ENCODE data around the gene SPON1. TPM values are rescaled to one million over a fixed set of nuclear protein-coding genes. Genes with fewer than 3 reads are reported as not detected.
A peak's percentile ranks its signal among the peaks of the same experiment; 100 is the strongest.

The SPON1 gene
- total and polyA plus RNA-seq, 10 of the 15 experiments (the other 5 are each of a cell fraction or from before 2014, with no cell fraction given): 0.13 to 1.1 (median 0.18) TPM; not detected in 5

GRCh38 chr11:14308114-14308896, 345.8 kb downstream of the SPON1 start:
- no peak overlapping the region for H3K9ac ChIP-seq (ENCODE audit: control insufficient read depth, insufficient read depth, low read length)
- H3K36me3 ChIP-seq (ENCODE audit: control insufficient read depth in 2 of 2, insufficient read depth in 2 of 2, low read length in 1 of 2): no peaks in the 10 kb centered on the region
- ChIA-PET CTCF (interaction anchor here (0.6 to 15.6 kb wide), 32 partner anchors 8 to 192 kb away, joined by 3 to 271 read pairs (median 5); partner anchors contain the start of gene COPB1), RAD21 (ENCODE audit: unreplicated experiment) (interaction anchor here (0.6 to 2.8 kb wide), 29 partner anchors 8 to 465 kb away, joined by 3 to 26 read pairs (median 5); no protein-coding TSS in a partner anchor), POLR2A (interaction anchor here (0.6 to 2.5 kb wide), 8 partner anchors 12 to 640 kb away, joined by 3 to 8 read pairs (median 4); partner anchors contain the start of gene FAR1), SMC1A (ENCODE audit: uncharacterized antibody, unreplicated experiment) (interaction anchor here (0.6 to 8.2 kb wide), 32 partner anchors 6 to 352 kb away, joined by 3 to 53 read pairs (median 6); partner anchors contain the start of gene RRAS2)
- H3K4me1 ChIP-seq (ENCODE audit: control insufficient read depth, insufficient read depth, low read length): peaks cover 49% of the 10 kb centered on the region
- H3K79me2 ChIP-seq (ENCODE audit: control insufficient read depth, insufficient read depth, low read length): peaks cover 81% of the 10 kb centered on the region
- H3K27me3 ChIP-seq (replicated peaks in 1 of 2; ENCODE audit: control insufficient read depth in 2 of 2, insufficient read depth in 2 of 2, low read length in 1 of 2): no peaks in the 10 kb centered on the region
- ATAC-seq (peak; percentile 64), FAIRE-seq (peak; percentile 7), DNase-seq (ENCODE audit: low read depth, low spot score) (no peak)
- H3K4me2 ChIP-seq (ENCODE audit: control insufficient read depth, insufficient read depth): peak overlapping the region; percentile 32
- peak overlapping the region; percentile 64 for H3K27ac ChIP-seq (ENCODE audit: control insufficient read depth, insufficient read depth)
- no peaks in the 10 kb centered on the region for H3K9me3 ChIP-seq (replicated peaks; ENCODE audit: control insufficient read depth, insufficient read depth, low read length)
- intact Hi-C loops (cut with micrococcal nuclease; ENCODE audit: unreplicated experiment) (loop anchor here (2.0 kb wide), 1 partner anchor 50 kb away; the partner anchor contains the start of gene RRAS2), in situ Hi-C loops (cut with MboI) (no loop called here)
- WGBS (ENCODE audit: insufficient coverage, insufficient replicate concordance, low lambda C conversion rate, missing lambda C conversion rate): 29% methylated on average over 5 of the region's 5 CpGs
- no peak overlapping the region for H2AFZ ChIP-seq (ENCODE audit: control insufficient read depth, low read depth, low read length)
- H4K20me1 ChIP-seq (ENCODE audit: control insufficient read depth, insufficient read depth): no peaks in the 10 kb centered on the region
- no peak overlapping the region for H3K4me3 ChIP-seq
- TF ChIP-seq ZBED1 (IDR thresholded peaks at IDR 0.05; ENCODE audit: borderline replicate concordance) (0 out of 2 replicates have a peak, but pooled peaks have one; percentile 11), ZZZ3 (IDR thresholded peaks at IDR 0.05; ENCODE audit: control insufficient read depth, insufficient read length, low read depth) (no peak), RAD21 (IDR thresholded peaks at IDR 0.05; ENCODE audit: insufficient read depth, low read depth, low read length) (peak; percentile 61), SMC3 (IDR thresholded peaks at IDR 0.05; ENCODE audit: borderline replicate concordance, low read length) (peak; percentile 40; the same call in 1 of the 2 replicates), CTCF (IDR thresholded peaks at IDR 0.05 in 2 of 3, conservative IDR thresholded peaks at IDR 0.05 in 1 of 3; ENCODE audit: control insufficient read depth in 2 of 3, extremely low read depth in 1 of 3, insufficient read depth in 1 of 3, low read depth in 3 of 3, low read length in 3 of 3) (peak; percentile 62 to 67 (median 66)), SMARCA5 (IDR thresholded peaks at IDR 0.05) (peak; percentile 76; the same call in 1 of the 2 replicates)
- no TSS peak for BruUV-seq (replicated peaks)
